Pons (tissue), 1 donor: ENCODE measurements around the gene ALDH8A1.
A peak's percentile ranks its signal among the peaks of the same experiment; 100 is the strongest.

Source experiments
- DNase-seq: peaks from one replicate; pipeline ENCODE4 v3.0.0-alpha.2; 2016; ENCODE audit warnings: low spot score

The ALDH8A1 gene

DNA sequence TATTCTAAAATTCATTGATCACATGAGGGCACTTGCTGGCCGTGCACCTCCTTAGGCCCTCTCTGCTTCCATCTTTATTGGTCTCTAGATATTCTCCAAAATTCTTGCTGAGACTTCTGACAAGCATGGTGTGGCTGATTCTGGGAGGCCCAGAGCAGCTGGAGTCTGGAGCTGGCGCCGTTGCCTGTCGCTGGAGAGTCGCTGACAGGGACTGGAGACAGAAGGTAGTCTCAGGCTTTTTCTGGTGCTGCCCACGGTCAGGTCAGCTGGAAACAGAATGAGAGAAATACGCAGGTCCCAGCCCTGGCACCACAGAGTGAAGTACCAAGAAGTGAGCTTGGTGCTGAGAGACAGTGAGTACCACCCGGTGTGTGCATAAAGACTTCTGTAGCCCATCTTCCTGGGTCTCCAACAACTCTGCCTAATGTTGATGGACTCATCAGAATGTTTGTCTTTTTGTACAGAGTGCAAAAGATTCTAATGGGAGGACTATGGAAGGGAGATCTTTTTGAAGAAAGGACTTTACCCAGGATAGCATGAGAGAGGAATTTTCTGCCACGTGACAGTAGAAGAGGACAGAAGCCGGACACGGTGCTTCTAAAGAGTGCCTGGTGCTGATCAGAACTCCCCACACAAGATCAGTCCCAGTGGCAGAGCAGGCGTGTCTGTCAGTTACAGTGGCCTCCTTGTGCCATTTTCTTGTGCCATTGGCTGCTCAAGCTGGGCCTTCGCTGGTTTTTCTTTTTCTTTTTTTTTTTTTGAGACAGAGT lies 1.8 kb upstream of the ALDH8A1 start:
- DNase-seq: no peak

DNA sequence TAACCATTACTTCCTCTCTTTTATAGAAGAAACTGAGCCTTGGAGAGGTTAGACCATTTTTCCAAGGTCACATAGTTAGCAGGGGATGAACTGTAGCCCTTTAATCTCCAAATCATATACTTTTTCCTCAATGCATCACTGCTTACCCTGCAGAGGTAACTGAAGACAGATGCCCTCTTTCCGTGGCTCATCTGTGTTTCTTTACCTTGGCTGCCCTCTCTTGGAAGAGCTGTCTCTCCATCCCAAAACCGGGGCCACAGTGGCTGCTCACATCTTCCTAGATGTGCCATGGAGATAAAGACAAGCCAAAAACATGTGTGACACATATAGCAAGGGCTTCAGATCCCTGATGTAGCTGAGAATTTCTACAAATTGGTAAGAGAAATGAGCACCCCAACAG lies 581 bp upstream of the ALDH8A1 start:
- DNase-seq: no peak

DNA sequence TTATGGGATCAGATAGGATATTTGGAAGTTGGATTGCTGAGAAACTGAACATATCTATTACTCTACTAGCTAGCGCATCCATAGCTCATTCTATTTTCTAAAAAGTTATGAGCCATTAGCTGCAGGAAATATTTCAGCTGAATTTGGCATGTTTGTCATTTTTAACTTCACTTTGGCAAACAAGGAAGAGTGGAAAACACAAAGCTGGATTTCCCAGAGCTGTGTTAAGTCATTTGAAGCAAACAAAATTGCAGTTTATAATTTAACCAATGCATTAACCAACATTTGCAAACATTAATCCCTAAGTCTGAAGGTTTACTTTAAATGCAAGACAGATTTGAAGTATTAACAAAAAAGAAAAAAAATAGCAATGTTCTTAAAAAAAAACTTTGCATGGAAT lies 1.2 kb downstream of the ALDH8A1 start:
- no peak for DNase-seq

DNA sequence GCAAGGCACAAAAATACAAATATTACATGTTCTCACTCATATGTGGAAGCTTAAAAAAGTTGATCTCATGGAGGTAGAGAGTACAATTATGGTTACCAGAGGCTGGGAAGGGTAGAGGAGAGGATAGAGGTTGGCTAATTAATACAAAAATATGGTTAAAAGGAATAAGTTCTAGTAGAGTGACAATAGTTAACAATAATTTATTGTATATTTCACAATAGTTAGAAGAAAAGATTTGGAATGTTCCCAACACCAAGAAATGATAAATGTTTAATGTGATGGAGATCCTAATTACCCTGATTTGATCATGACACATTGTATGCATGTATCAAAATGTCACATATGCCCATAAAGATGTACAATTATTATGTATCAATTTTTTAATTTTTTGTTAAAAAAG lies 1.8 kb downstream of the ALDH8A1 start:
- DNase-seq: no peak

DNA sequence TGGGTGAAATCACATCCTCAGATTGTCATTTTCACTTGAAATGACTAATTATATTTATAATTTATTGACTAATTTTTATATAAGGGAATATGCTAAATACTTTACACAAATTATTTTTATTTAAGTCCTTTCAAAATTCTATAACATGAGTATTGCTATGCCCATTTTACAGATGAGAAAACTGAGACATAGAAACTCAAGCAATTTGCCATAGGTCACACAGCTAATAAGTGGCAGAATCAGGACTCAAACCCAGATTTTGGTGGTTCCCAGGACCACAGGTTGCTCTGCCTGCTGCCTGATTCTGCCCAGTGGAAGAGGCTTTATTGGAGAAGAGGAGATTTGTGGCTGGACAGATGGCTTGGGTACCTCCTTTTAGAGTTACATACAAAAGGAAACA lies 4.9 kb downstream of the ALDH8A1 start:
- no peak for DNase-seq

DNA sequence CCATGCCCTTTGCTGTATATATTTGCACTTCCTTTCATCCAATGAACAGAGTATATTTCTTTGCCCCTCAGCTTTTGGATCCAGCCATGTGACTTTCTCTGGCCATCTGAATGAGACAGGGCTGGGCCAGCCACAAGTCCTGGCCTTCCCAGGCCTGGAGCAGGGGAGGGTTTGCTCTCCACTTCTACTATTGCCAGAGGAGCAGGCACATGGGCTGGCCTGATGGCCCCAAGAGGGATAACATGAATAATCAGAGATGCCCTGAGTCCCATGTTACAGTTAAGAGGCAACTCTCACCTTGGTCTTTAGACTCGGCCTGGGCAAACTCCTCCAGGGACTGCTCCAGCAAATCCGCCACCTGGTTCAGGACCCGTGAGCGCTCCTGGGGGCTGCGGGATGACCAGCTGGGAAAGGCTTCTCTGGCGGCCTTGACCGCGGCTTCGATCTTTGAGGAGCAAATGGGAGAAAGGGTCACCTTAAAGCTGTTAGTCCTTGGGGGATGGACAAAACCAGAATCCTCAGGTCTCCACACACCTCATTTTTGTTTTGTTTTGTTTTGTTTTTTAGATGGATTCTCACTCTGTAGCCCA lies 6.3 kb downstream of the ALDH8A1 start:
- DNase-seq: no peak

DNA sequence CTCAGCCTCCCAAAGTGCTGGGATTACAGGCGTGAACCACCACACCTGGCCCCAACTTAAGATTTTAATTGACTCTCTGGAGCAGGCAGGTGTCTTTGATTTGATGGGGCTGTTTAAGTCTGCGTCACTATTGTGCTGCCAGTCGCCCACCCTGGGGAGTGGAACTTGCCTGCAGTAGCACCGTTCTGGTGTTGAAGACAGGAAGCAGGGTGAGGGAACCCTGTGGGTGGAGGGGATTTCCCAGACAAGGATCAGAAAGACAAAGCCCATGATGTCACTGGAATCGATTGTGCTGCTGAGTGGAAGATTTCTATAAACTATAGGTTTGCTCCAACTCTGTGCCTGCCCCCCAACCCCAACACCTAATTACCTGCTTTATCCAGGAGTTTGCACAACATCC lies 11.0 kb downstream of the ALDH8A1 start:
- no peak for DNase-seq

DNA sequence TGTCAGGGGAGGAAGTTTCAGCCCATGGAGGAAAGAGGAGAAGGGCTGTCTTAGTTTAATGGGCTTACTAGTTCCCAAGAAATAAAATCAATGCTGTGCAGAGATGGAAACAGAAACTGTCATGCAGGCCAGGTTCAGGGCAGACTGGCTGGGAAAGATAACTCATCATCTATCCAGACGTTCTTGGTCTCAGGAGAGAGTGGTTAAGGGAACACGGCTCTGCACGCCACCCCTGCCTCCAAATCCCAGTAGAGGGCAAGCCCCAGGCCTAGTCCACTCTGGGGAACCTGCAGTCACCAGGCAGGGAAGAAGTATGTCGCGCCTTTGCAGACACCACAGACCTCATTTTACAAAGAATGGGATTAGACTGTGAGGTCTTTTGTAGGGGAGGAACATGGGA lies 12.5 kb downstream of the ALDH8A1 start:
- no peak for DNase-seq

DNA sequence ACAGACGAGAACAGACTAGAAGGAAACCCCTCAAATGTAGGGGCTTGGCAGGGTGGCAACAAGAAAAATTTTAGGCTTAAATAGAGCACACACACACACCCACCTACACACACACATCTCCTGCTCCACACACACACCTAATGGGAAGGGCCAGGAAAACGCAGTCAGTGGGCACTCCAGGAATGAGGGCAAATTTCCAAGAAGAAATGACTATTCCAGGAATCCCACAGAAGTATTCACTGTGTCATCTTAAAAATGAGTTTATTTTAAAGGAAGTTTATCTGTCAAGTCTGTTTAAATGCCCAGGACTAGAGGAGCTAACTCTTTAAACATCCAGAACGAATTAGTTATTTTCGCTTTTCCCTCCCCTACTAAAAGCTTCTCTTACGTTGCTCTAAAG lies 13.0 kb downstream of the ALDH8A1 start:
- no peak for DNase-seq

DNA sequence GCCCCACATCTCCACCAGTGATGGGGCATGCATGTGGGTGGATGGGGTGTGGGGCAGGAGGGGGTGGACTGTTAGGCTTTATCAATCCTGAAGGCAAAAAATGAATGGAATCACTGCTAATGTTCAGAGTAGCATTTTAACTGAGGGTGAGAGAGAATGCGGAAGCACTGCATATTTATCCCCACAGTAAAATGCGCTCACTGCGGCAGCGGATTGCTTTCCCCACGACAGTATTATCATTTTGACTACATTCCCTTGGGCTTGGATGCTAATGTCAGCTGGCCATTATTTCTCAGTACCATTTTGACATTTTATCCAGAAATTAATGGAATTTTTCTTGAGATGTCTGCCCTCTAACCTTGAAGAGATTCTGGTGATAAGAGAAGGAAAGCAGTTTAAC lies 13.4 kb downstream of the ALDH8A1 start:
- DNase-seq: no peak

DNA sequence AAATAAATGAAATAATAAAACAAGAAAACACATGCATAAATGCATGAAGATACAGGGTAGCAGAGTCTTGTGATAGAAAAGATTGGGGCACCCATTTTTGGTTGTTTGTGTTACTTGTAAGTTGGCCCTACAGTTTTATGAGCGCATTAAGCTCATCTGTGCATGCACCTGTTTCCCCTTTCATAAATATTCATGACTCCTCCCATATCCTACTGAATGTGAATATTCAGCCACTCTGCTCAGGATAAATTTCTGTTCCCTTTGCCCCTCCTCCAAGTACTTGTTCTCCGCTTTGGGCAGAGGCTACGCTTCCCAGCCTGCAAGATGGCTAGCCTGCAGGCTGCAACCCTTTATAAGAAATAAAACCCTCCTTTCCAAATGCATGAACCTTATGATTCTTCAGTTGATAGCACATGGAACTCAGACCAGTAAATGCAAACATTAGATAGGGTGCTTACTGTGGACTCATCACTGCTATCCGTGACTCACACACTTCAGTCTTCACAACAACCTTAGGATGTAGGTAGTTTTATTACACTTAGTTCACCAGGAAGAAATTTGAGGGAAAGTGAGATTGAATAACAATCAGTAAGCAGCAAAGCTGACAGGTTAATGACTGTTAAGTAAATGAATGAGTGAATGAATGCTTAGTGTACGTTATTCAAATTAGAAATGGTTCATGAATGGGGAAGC lies 15.0 kb downstream of the ALDH8A1 start:
- no peak for DNase-seq

DNA sequence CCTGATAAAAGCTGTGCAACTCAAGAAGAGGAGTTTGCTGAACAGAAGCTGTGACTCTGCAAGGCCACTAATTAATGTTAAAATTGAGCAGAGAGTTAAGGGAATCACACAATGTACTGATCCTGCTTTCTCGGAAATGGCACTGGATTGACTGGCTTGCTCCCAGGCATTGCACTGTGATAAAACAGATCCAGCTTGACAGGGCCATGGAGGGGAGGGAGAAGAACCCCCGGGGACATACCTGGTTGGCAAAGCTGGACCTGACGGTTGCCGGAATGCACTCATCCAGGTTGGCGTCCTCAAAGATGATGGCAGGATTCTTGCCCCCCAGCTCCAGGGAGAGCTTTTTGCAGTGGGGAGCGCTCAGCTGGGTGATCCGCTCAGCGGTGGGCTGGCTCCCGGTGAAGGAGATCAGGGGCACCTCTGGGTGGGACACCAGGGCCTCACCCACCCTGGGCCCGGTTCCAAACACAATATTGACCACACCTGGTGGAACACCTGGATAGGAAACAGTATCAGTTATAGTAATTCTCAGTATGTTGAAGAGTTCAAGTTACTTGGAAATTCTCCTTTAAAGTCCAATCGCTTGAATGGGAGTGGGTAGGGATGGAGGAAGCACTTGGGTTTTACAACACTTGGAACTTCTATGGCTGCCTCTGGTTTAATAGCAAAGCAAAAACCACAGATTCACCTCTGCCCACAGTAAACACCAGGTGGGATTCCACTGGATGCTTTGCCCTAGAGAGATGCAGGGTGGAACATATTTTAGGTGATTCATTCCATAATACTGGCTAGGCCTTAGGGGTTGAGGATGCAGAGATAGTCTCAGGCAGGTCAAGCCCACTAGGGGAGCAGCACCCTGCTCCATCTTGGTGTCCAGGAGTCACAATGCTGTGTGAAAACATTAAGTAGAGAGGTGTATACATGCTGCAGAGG lies 17.1 kb downstream of the ALDH8A1 start:
- DNase-seq: no peak

DNA sequence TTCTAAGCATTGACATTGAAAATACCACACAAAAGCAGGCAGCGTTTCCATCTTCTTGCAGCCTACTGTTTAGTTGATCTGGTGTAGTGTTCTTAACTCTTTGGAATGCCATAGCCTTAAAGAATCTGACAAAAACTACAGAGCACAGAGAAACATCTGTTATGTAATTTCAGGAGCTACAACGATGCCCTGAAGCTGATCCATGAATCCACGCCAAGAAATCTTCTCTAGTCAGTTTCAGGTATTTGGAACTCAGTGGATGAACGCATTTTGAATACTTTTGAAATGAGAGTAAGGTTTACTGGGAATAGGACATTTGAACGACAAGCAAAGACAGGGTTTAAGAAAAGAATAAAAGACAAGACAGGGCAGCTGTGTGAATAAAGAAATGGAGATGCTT lies 17.8 kb downstream of the ALDH8A1 start:
- no peak for DNase-seq

DNA sequence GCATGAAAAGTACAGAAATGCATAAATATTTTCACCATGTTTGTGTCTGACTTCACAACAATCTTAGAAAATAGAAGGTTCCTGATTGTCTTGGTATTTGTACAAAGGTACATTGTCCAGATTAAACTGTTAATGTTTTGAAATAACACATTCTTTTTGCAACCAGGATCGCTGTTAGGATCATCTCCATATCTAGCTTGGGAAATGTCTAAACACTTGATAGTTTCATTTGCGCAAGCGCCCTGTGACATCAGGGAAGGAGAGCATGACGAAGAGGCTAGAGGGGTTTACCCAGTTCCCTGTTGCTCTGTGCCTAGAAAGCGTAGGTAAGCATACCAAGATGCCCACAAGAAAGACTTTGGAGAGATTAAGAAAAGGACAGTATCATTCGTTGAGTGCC lies 19.4 kb downstream of the ALDH8A1 start:
- DNase-seq: no peak

DNA sequence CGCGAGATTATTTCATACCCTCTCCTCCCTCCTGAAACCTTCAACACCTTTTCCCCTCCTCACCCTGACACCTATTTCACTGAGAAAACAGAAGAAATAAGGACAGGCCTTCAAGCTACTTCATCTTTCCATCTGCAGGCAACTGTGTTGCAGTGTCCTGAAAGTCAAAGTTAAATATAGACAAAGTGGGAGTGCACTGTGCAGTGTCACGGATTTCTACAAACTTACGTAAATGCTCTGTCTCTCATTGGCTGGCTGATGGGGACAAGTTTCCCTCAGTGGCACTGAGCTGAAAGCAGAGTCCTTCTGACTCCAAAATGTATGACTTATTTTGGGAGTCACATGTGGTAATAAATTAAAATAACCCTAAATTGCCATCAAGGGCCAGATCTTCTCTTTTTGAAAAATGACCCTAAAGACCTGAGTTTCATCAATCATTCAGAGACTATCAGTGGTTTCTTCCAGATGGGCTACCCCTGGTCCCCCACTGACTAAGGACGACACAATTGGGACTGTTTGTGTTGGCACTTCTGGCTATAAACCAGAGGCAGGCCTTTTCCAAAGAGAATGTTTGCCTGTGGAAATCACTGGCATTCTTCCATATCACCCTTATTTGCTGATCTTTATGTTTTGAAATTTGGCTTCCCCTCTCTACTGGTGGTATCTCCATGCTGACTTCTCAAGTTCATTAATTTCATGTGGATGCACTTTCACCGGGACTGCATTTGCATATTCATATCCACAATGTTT lies 21.6 kb downstream of the ALDH8A1 start:
- DNase-seq: no peak

DNA sequence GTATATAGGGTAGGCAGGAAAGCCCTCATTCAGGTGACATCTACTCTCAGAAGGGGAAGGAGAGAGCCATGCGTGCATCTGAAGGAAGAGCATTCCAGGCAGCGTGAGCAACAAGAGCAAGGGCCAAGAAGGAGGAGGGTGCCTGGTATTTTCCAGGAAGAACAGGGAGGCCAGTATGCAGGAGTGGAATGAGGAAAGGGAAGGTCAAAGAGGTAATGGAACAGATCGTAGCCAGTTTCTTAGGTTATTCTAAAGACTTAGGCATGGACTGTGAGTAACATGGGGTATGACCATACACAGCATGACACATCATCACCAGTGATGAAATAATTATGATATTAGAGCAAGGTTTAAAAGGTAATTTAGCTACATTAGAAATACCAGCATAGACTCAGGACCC lies 24.1 kb downstream of the ALDH8A1 start:
- DNase-seq: no peak

DNA sequence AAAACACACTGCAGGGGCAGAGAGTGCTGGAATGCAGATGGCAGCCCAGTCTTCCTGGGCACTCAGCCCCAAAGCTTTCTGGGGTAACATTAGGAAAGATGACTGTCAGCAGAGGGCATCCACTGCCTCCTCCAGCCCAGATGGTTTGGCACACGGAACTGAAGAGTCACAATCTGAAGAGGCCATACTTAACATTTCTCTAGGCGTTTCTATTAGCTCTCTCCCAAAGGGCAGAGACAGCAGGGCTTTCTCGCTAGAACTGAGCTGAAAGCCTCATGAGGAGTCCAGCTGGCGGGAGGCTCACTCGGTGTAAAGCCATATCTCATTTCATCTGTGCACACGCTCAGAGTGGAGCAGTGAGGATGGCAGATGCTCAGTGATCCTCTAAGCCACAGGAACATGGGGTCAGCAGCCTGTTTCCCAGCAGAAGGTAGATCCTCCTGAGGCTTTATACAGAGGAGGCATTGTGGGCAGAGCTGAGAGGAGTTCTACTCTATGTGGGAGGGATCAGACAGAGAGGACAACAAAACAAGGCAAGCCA lies 28.1 kb downstream of the ALDH8A1 start:
- DNase-seq: peak; percentile 32

DNA sequence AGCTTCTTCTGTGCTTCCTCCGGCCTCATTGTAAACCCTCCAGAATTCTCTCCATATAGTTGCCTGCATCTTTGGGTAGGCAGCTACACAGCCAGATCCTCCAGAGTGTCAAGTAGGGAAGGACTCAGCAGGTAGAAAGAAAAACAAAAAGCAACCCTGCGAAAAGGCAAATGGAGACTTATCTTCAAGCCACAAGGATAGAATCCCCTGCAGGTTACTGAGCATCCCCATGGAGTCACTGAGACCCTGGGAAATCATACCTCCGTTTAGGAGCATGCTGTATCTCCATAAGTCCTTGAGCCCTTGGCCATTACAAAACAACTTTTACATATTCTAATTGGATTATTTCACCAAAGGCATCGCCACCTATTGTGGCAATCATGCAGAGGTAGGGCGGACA lies 28.6 kb downstream of the ALDH8A1 start:
- DNase-seq: peak; percentile 2

DNA sequence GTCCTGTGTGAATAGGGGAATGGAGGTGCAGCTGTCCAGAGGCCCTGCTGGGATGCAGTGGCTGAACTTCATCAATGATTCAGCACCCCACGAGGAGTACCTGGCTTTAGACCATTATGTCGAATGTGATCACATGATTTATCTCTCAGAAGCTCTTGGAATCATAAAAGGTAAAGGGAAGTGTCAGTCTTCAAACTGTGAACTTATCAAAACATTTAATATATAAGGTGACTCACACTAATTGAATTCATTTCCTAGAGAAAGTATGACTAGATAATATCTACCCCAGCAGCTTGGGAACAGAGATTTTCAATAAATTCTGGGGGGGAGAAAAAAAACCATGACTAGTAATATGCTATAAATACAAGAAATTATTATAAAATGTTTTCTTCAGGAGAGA lies 29.5 kb downstream of the ALDH8A1 start:
- no peak for DNase-seq

DNA sequence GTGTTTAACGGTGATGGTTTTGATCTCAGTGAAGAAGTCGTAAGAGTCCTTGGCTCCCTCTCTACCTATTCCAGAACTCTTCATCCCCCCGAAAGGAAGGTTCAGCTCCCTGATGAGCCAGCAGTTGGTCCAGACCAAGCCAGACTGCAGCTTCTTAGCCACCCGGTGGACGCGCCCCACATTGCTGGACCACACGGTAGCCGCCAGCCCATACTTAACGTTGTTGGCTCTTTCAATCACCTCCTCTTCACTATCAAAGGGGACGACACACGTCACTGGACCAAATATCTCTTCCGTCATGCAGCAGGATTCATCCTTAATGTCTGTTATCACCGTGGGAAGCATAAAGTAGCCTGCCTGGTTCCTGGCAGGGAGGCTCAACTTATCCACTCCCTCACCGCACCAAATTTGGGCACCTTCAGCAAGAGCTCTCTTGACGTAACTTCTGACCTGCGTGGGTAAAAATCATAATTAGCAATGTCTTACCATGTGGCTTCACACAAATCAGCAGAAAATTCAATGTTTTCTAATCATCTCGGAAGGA lies 31.4 kb downstream of the ALDH8A1 start:
- no peak for DNase-seq

DNA sequence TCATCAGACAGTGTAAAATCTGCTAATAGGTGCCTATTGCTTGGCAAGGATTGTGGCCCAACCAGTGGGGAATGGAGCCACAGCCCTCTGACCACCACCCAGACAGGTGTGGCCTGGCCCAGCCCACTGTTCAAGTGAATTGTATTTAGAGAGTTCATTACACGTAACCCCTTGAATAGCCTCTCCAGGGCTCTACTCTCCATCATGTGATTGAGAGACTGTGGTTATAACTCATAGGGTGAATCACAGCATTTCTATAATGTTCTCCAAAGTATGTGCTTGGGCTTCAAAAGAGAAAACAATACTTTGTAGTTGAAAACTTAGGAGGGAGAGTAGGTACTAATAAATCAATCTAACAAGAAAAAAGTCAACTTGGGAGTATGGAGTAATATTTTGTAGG lies 38.4 kb downstream of the ALDH8A1 start:
- DNase-seq: no peak
